WTC11 (cell line): ENCODE measurements around the gene GRM1. TPM values are rescaled to one million over a fixed set of nuclear protein-coding genes. Genes with fewer than 3 reads are reported as not detected.

Experiments
- ATAC-seq: fragments of 200-7000 bp; cut with Tn5 transposase; 2 replicates; pipeline ENCODE4 v1.10.0; 2021; ENCODE audit warnings: mild to moderate bottlenecking, moderate library complexity
- CTCF ChIA-PET: fragments of 300-600 bp; sonication (Branson Sonifier 250); formaldehyde crosslinking; loops from one replicate; lab custom pipeline; 2021; ENCODE audit warnings: antibody characterized with exemption; lab: Charles Lee
- POLR2A ChIA-PET: fragments of 350-600 bp; sonication (Branson Sonifier 250); formaldehyde crosslinking; loops from one replicate; lab custom pipeline; 2021; ENCODE audit warnings: antibody characterized with exemption; lab: Charles Lee
- DNase-seq: peaks from one replicate; pipeline ENCODE4 v3.0.0; 2021; ENCODE audit warnings: low spot score
- H3K27ac Mint-ChIP-seq: 2 replicates; pipeline ENCODE4 v1.8.0; 2021; ENCODE audit warnings: mixed read lengths
- H3K27me3 Mint-ChIP-seq: 2 replicates; pipeline ENCODE4 v1.8.0; 2021; ENCODE audit warnings: low read depth, mild to moderate bottlenecking, moderate library complexity, mixed read lengths
- H3K36me3 Mint-ChIP-seq: 2 replicates; pipeline ENCODE4 v1.8.0; 2021; ENCODE audit warnings: mixed read lengths
- H3K4me1 Mint-ChIP-seq: 2 replicates; pipeline ENCODE4 v1.8.0; 2022; ENCODE audit warnings: mixed read lengths
- H3K4me3 Mint-ChIP-seq: 2 replicates; pipeline ENCODE4 v1.8.0; 2021; ENCODE audit warnings: mild to moderate bottlenecking, moderate library complexity, mixed read lengths
- H3K9me3 Mint-ChIP-seq: 2 replicates; pipeline ENCODE4 v1.8.0; 2021; ENCODE audit warnings: mixed read lengths
- ARID4B ChIP-seq: sonication (generic); formaldehyde crosslinking; IDR thresholded peaks from 2 replicates; pipeline ENCODE4 v1.8.0; 2023; ENCODE audit warnings: missing genetic modification reagents, mild to moderate bottlenecking, borderline replicate concordance
- CBFB ChIP-seq: sonication (generic); formaldehyde crosslinking; IDR thresholded peaks from 2 replicates; pipeline ENCODE4 v1.8.1; 2022; ENCODE audit warnings: mild to moderate bottlenecking, low read depth, missing genetic modification reagents
- CDX4 ChIP-seq: fragments of 250-450 bp; sonication (Bioruptor Pico); IDR thresholded peaks from 2 replicates; pipeline ENCODE4 v1.9.0; 2021; ENCODE audit warnings: moderate library complexity, mild to moderate bottlenecking, inconsistent platforms, borderline replicate concordance
- CREB1 ChIP-seq: sonication (generic); formaldehyde crosslinking; IDR thresholded peaks from 2 replicates; pipeline ENCODE4 v1.8.0; 2023; ENCODE audit warnings: mild to moderate bottlenecking, missing genetic modification reagents
- E2F4 ChIP-seq: sonication (generic); formaldehyde crosslinking; IDR thresholded peaks from 2 replicates; pipeline ENCODE4 v1.8.1; 2022; ENCODE audit warnings: low read depth, mild to moderate bottlenecking, moderate library complexity, missing genetic modification reagents, borderline replicate concordance
- ERG ChIP-seq: fragments of 250-450 bp; sonication (Bioruptor Pico); IDR thresholded peaks from 2 replicates; pipeline ENCODE4 v1.8.0; 2021; ENCODE audit warnings: mild to moderate bottlenecking
- GRHL2 ChIP-seq: fragments of 250-450 bp; sonication (Bioruptor Pico); IDR thresholded peaks from 2 replicates; pipeline ENCODE4 v1.8.0; 2022; ENCODE audit warnings: mild to moderate bottlenecking, moderate library complexity; ENCODE audit not compliant: insufficient replicate concordance, severe bottlenecking
- HMGXB4 ChIP-seq: sonication (generic); formaldehyde crosslinking; IDR thresholded peaks from 2 replicates; pipeline ENCODE4 v1.8.1; 2023; ENCODE audit warnings: mild to moderate bottlenecking, moderate library complexity, missing genetic modification reagents
- MAX ChIP-seq: sonication (generic); formaldehyde crosslinking; IDR thresholded peaks from 2 replicates; pipeline ENCODE4 v1.8.0; 2022; ENCODE audit warnings: mild to moderate bottlenecking, missing genetic modification reagents
- MYBL2 ChIP-seq: sonication (generic); formaldehyde crosslinking; IDR thresholded peaks from 2 replicates; pipeline ENCODE4 v1.8.1; 2023; ENCODE audit warnings: mild to moderate bottlenecking, moderate library complexity, missing genetic modification reagents
- NFYB ChIP-seq: sonication (generic); formaldehyde crosslinking; conservative IDR thresholded peaks from 2 replicates; pipeline ENCODE4 v1.8.0; 2022; ENCODE audit warnings: low read depth, missing genetic modification reagents
- PRDM15 ChIP-seq: sonication (generic); formaldehyde crosslinking; IDR thresholded peaks from 2 replicates; pipeline ENCODE4 v1.8.0; 2022; ENCODE audit warnings: missing genetic modification reagents
- RORB ChIP-seq: fragments of 250-450 bp; sonication (Bioruptor Pico); IDR thresholded peaks from 2 replicates; pipeline ENCODE4 v1.9.0; 2021; ENCODE audit warnings: mild to moderate bottlenecking
- SP1 ChIP-seq: sonication (generic); formaldehyde crosslinking; conservative IDR thresholded peaks from 2 replicates; pipeline ENCODE4 v1.8.1; 2022; ENCODE audit warnings: missing genetic modification reagents
- ZNF263 ChIP-seq: sonication (generic); formaldehyde crosslinking; IDR thresholded peaks from 2 replicates; pipeline ENCODE4 v1.8.1; 2022; ENCODE audit warnings: low read depth, mild to moderate bottlenecking, moderate library complexity, missing genetic modification reagents
- ZNF281 ChIP-seq: sonication (generic); formaldehyde crosslinking; IDR thresholded peaks from 2 replicates; pipeline ENCODE4 v1.8.0; 2023; ENCODE audit warnings: mild to moderate bottlenecking, missing genetic modification reagents
- ZSCAN18 ChIP-seq: fragments of 250-450 bp; sonication (Bioruptor Pico); IDR thresholded peaks from 2 replicates; pipeline ENCODE4 v2.1.2; 2022; ENCODE audit warnings: mild to moderate bottlenecking, moderate library complexity
- total RNA-seq: library from RNA; stranded (reverse); gene quantifications from 3 replicates; pipeline ENCODE4 v1.2.3, GENCODE V29; 2021

GRM1 gene
- total RNA-seq, 1 experiment from 2014 or later = 0.46 TPM

- TF ChIP-seq ZSCAN18 = no peak
- TF ChIP-seq MAX (CRISPR knock-in tag) = no peak
- TF ChIP-seq PRDM15 (CRISPR knock-in tag) = no peak
Measured at GRCh38 chr6:146426516-146426915, 397.7 kb downstream of the GRM1 start (continued).

- Mint-ChIP-seq H3K27ac (no peak overlapping the region), H3K4me3 (no peak overlapping the region), H3K27me3 (peaks cover 23% of the 10 kb centered on the region), H3K4me1 (peaks cover 18% of the 10 kb centered on the region), H3K36me3 (no peaks in the 10 kb centered on the region), H3K9me3 (no peaks in the 10 kb centered on the region)
- POLR2A ChIA-PET = no interaction called here
- ATAC-seq (no peak), DNase-seq (no peak)
- CTCF ChIA-PET = interaction anchor here (0.6 kb wide), 1 partner anchor 402 kb away, joined by 4 read pairs; no protein-coding TSS in a partner anchor
- TF ChIP-seq ERG = no peak
- TF ChIP-seq GRHL2 (CRISPR knock-in tag) = no peak
- no peak for TF ChIP-seq ZNF281
- no peak for TF ChIP-seq MYBL2
- no peak for TF ChIP-seq HMGXB4
- TF ChIP-seq E2F4 = no peak
- no peak for TF ChIP-seq SP1 (CRISPR knock-in tag)
- TF ChIP-seq ARID4B (CRISPR knock-in tag) = no peak
- TF ChIP-seq CDX4 (CRISPR knock-in tag) = no peak
- no peak for TF ChIP-seq CBFB
- TF ChIP-seq RORB (CRISPR knock-in tag) = no peak
- no peak for TF ChIP-seq NFYB (CRISPR knock-in tag)
- no peak for TF ChIP-seq CREB1 (CRISPR knock-in tag)
- no peak for TF ChIP-seq ZNF263
Measured at GRCh38 chr6:146429831-146430230, 401.0 kb downstream of the GRM1 start.
